RWPE2 (cell line): ENCODE results near the gene MVD.

ENCODE experiments used
- ATAC-seq: fragments of 200-7000 bp; cut with Tn5 transposase; 3 replicates; pipeline ENCODE4 v1.9.1; 2021; ENCODE audit warnings: low read depth
- DNase-seq: peaks from one replicate; pipeline ENCODE4 v3.0.0-alpha.2; 2020; ENCODE audit warnings: low spot score
- H3K27ac ChIP-seq: fragments of 450-650 bp; 2 replicates; pipeline ENCODE4 v1.5.1; 2017; ENCODE audit warnings: mild to moderate bottlenecking; ENCODE audit not compliant: poor library complexity, severe bottlenecking
- H3K27me3 ChIP-seq: fragments of 250-450 bp; sonication (Bioruptor Pico); 2 replicates; pipeline ENCODE4 v1.5.1; 2021; ENCODE audit warnings: mild to moderate bottlenecking, moderate library complexity; ENCODE audit not compliant: insufficient read depth, poor library complexity, severe bottlenecking
- H3K36me3 ChIP-seq: fragments of 250-450 bp; sonication (Bioruptor Pico); 2 replicates; pipeline ENCODE4 v1.5.1; 2020; ENCODE audit warnings: low read depth, mild to moderate bottlenecking, moderate library complexity
- H3K4me1 ChIP-seq: fragments of 250-450 bp; sonication (Bioruptor Pico); 2 replicates; pipeline ENCODE4 v1.5.1; 2021; ENCODE audit warnings: mild to moderate bottlenecking, moderate library complexity; ENCODE audit not compliant: insufficient read depth, poor library complexity, severe bottlenecking
- H3K4me3 ChIP-seq: fragments of 250-450 bp; sonication (Bioruptor Pico); 2 replicates; pipeline ENCODE4 v1.5.1; 2021; ENCODE audit warnings: mild to moderate bottlenecking, moderate library complexity; ENCODE audit not compliant: severe bottlenecking
- H3K9me3 ChIP-seq: fragments of 250-450 bp; sonication (Bioruptor Pico); 2 replicates; pipeline ENCODE4 v1.5.1; 2021; ENCODE audit warnings: mild to moderate bottlenecking, moderate library complexity; ENCODE audit not compliant: severe bottlenecking
- TF ChIP-seq, protein P1 (sequence below): fragments of 450-650 bp; IDR thresholded peaks from one replicate; pipeline ENCODE4 v1.5.1; 2017; ENCODE audit warnings: mild to moderate bottlenecking, moderate library complexity; ENCODE audit not compliant: poor library complexity, severe bottlenecking

The MVD gene

DNA sequence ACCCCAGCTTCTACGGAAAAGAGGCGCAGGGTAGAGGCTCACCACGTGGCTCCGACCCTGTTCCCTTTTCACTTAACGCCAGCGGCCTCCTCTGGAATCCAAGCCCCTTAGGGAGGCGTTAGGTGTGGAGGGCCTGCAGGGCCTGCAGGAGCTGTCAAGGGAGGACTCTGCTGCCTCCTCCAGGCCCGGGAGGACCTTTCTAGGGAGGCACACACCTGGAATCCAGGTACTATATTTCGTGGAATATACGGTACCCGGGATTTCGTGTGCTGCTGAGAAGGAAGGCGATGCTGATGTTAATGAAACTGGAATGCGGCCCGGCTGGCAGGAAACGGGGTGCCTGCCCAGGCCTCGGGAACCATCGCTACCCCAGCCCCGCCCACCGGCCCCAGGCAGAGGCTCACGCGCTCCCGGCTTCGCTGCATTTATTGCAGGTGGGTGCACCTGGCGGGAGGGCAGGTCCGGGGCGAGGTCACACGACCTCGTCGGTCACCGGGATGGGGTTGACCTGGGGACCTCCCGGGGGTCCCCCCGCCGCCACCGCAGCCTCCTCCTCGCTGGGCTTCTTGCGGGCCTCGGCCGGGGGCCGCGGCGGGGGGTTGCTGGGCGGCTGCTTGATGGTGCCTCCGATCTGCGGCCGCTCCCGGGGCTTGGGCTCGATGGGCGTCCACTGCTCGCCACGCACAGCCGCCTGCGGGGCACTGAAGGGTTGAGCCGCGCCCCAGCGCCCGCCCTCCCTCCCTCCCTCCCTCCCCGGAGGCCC is 19.8 kb downstream of the MVD start:
- TF ChIP-seq, protein P1, sequence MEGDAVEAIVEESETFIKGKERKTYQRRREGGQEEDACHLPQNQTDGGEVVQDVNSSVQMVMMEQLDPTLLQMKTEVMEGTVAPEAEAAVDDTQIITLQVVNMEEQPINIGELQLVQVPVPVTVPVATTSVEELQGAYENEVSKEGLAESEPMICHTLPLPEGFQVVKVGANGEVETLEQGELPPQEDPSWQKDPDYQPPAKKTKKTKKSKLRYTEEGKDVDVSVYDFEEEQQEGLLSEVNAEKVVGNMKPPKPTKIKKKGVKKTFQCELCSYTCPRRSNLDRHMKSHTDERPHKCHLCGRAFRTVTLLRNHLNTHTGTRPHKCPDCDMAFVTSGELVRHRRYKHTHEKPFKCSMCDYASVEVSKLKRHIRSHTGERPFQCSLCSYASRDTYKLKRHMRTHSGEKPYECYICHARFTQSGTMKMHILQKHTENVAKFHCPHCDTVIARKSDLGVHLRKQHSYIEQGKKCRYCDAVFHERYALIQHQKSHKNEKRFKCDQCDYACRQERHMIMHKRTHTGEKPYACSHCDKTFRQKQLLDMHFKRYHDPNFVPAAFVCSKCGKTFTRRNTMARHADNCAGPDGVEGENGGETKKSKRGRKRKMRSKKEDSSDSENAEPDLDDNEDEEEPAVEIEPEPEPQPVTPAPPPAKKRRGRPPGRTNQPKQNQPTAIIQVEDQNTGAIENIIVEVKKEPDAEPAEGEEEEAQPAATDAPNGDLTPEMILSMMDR, result no peak
- Histone ChIP-seq H3K27ac (no peak overlapping the region), H3K27me3 (peaks cover 30% of the 10 kb centered on the region), H3K9me3 (no peaks in the 10 kb centered on the region), H3K4me1 (no peaks in the 10 kb centered on the region), H3K36me3 (no peaks in the 10 kb centered on the region), H3K4me3 (no peak overlapping the region)
- ATAC-seq (no peak), DNase-seq (peak; percentile 75)

DNA sequence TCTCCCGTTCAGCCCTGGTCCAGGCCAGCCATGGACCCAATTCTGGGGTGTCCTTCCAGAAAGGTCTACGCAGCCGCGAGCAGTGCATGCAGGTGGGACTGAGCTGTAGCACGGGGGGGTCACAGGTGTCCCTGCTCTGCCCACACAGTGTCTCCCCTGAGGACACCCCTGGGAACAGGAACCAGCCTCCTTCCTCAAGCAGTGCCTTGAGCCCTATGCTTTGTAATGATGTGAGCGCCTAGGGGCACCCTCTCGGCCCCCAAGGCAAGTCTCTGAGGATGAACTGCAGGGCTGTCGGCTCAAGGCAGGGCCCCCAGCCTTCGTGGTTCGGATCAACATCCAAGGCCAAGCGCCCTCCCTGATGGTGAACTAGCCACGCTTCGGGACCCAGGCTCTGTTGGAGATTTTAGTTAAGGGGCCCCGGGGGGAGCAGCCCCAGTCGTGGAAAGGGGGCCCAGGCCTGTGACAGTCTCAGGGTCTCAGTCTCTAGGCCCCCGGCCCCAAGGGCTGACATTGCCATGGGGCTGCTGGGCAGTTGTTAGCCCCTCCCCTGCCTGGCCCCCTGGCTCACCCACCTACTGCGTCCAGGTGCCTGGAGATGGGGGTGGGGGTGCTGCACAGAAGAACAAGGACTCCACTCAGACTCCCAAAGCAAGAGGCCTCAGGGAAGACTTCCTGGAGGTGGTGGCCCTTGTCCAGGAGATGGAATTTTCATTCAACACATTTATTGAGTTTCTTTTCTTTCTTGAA is 22.2 kb downstream of the MVD start:
- ATAC-seq (no peak), DNase-seq (peak; percentile 57)
- no peak overlapping the region for H3K4me3 ChIP-seq
- H3K27me3 ChIP-seq, result peaks cover 38% of the 10 kb centered on the region
- no peaks in the 10 kb centered on the region for H3K4me1 ChIP-seq
- H3K36me3 ChIP-seq, result no peaks in the 10 kb centered on the region
- no peak overlapping the region for H3K27ac ChIP-seq
- H3K9me3 ChIP-seq, result no peaks in the 10 kb centered on the region
- TF ChIP-seq, protein P1, result no peak

DNA sequence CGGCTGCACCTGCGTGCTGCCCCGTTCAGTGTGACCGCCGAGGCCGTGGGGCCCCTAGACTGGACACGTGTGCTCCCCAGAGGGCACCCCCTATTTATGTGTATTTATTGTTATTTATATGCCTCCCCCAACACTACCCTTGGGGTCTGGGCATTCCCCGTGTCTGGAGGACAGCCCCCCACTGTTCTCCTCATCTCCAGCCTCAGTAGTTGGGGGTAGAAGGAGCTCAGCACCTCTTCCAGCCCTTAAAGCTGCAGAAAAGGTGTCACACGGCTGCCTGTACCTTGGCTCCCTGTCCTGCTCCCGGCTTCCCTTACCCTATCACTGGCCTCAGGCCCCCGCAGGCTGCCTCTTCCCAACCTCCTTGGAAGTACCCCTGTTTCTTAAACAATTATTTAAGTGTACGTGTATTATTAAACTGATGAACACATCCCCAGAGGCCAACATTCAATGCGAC is 22.8 kb downstream of the MVD start:
- Histone ChIP-seq H3K27me3 (peaks cover 38% of the 10 kb centered on the region), H3K27ac (no peak overlapping the region), H3K36me3 (no peaks in the 10 kb centered on the region), H3K4me1 (no peaks in the 10 kb centered on the region), H3K4me3 (no peak overlapping the region), H3K9me3 (no peaks in the 10 kb centered on the region)
- DNase-seq, result no peak
- ATAC-seq, result no peak
- TF ChIP-seq, protein P1, result no peak

DNA sequence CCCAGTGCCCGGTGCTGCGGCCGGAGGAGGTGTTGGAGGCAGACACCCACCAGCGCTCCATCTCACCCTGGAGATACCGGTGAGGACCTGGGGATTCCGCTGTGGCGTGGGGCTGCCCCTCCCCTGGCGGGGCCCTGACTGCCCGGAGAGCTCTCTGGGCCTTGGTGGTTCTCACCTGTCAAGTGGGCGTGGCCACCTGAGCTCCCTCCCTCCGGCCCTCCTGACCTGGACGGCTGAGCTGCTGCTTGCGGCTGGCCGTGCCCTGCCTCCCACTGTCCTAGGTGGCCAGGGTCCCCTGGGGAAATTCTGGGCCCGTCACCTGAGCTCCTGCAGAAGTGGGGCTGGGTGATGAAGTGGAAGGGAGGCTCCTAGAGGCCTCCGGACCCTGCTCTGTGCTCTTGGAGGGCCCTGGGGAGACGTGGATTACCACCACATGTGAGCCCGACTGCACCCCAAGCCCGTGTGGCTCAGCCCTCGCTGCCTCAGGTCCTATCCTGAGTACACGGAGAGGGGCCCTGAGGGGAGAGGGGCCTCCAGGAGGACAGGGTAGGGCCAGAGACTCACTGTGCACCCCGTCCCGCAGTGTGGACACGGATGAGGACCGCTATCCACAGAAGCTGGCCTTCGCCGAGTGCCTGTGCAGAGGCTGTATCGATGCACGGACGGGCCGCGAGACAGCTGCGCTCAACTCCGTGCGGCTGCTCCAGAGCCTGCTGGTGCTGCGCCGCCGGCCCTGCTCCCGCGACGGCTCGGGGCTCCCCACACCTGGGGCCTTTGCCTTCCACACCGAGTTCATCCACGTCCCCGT is 23.5 kb downstream of the MVD start:
- ATAC-seq, result peak; percentile 31
- no peak for DNase-seq
- H3K27ac ChIP-seq, result no peak overlapping the region
- no peak overlapping the region for H3K4me3 ChIP-seq
- TF ChIP-seq, protein P1, result no peak
- H3K9me3 ChIP-seq, result no peaks in the 10 kb centered on the region
- peaks cover 38% of the 10 kb centered on the region for H3K27me3 ChIP-seq
- H3K36me3 ChIP-seq, result no peaks in the 10 kb centered on the region
- H3K4me1 ChIP-seq, result no peaks in the 10 kb centered on the region
